HG03196 (cell line): ENCODE results near the gene SMARCD2.
"Not testable (repeated sequence)": the region's sequence is repeated elsewhere in the genome, so short reads cannot be mapped to it uniquely, and the experiment has no call there.

ENCODE experiments used
- ATAC-seq: cut with Tn5 transposase; IDR thresholded peaks from one replicate; pipeline ENCODE4 v1.9.1; 2021; ENCODE audit not compliant: unreplicated experiment

The SMARCD2 gene

GRCh38 chr17:63853260-63853659 is 10.8 kb upstream of the SMARCD2 start:
- ATAC-seq: no peak

GRCh38 chr17:63850401-63850800 is 7.9 kb upstream of the SMARCD2 start:
- ATAC-seq: no peak

GRCh38 chr17:63848834-63849689 is 6.6 kb upstream of the SMARCD2 start:
- peak; percentile 53 for ATAC-seq

GRCh38 chr17:63847525-63848249 is 5.2 kb upstream of the SMARCD2 start:
- no peak for ATAC-seq

GRCh38 chr17:63845509-63845908 is 3.0 kb upstream of the SMARCD2 start:
- no peak for ATAC-seq

GRCh38 chr17:63843910-63844677 is 1.6 kb upstream of the SMARCD2 start:
- ATAC-seq: no peak

- ATAC-seq: not testable (repeated sequence)
These were observed 953 bp upstream of the SMARCD2 start for GRCh38 chr17:63843387-63843888.

- no peak for ATAC-seq
These were observed 329 bp downstream of the SMARCD2 start for GRCh38 chr17:63842173-63842539.

GRCh38 chr17:63841350-63842172 is 924 bp downstream of the SMARCD2 start:
- no peak for ATAC-seq

- ATAC-seq: no peak
These were observed 1.7 kb downstream of the SMARCD2 start for GRCh38 chr17:63840591-63841349.

- ATAC-seq: no peak
These were observed 3.8 kb downstream of the SMARCD2 start for GRCh38 chr17:63838631-63839171.

GRCh38 chr17:63837962-63838600 is 4.4 kb downstream of the SMARCD2 start:
- no peak for ATAC-seq

- no peak for ATAC-seq
These were observed 5.0 kb downstream of the SMARCD2 start for GRCh38 chr17:63837480-63837879.

GRCh38 chr17:63836811-63837210 is 5.7 kb downstream of the SMARCD2 start:
- no peak for ATAC-seq

- no peak for ATAC-seq
These were observed 7.2 kb downstream of the SMARCD2 start for GRCh38 chr17:63835167-63835720.

GRCh38 chr17:63834431-63835166 is 7.9 kb downstream of the SMARCD2 start:
- ATAC-seq: peak; percentile 49

GRCh38 chr17:63833741-63834373 is 8.6 kb downstream of the SMARCD2 start:
- no peak for ATAC-seq
